Neutrophil (primary cell): ENCODE data around the gene CTBP2.
A peak's percentile ranks its signal among the peaks of the same experiment; 100 is the strongest.

Experiments
- H3K27ac ChIP-seq: fragments of 200-600 bp; sonication (generic); 2 replicates; pipeline ENCODE4 v1.5.1; 2016; ENCODE audit warnings: mild to moderate bottlenecking, moderate library complexity
- H3K27me3 ChIP-seq: fragments of 200-600 bp; sonication (generic); 2 replicates; pipeline ENCODE4 v1.6.0; 2016; ENCODE audit warnings: mild to moderate bottlenecking
- H3K36me3 ChIP-seq: fragments of 200-600 bp; sonication (generic); 2 replicates; pipeline ENCODE4 v1.5.1; 2017
- H3K4me1 ChIP-seq, 2 experiments: fragments of 200-600 bp in 1 of 2; sonication (generic) in 1 of 2; 1 replicate in 1 of 2; 2 replicates in 1 of 2; pipeline versions ENCODE4 v1.5.1 to v1.6.1; 2013 to 2016; ENCODE audit warnings: low read depth in 1 of 2, low read length in 1 of 2, mild to moderate bottlenecking in 1 of 2, moderate library complexity in 1 of 2; ENCODE audit not compliant: control insufficient read depth in 1 of 2, insufficient read depth in 1 of 2
- H3K4me3 ChIP-seq, 2 experiments: fragments of 200-600 bp in 1 of 2; sonication (generic) in 1 of 2; 1 replicate in 1 of 2; 2 replicates in 1 of 2; pipeline ENCODE4 v1.5.1; 2013 to 2016; ENCODE audit warnings: low read depth in 1 of 2, low read length in 1 of 2, mild to moderate bottlenecking in 1 of 2, moderate library complexity in 1 of 2
- H3K9me3 ChIP-seq: fragments of 200-600 bp; sonication (generic); 2 replicates; pipeline ENCODE4 v1.5.1; 2016
- TF ChIP-seq, protein P1 (sequence below): fragments of 200-600 bp; sonication (generic); IDR thresholded peaks from 2 replicates; pipeline ENCODE4 v1.5.1; 2016; ENCODE audit warnings: antibody characterized with exemption

CTBP2 gene

DNA sequence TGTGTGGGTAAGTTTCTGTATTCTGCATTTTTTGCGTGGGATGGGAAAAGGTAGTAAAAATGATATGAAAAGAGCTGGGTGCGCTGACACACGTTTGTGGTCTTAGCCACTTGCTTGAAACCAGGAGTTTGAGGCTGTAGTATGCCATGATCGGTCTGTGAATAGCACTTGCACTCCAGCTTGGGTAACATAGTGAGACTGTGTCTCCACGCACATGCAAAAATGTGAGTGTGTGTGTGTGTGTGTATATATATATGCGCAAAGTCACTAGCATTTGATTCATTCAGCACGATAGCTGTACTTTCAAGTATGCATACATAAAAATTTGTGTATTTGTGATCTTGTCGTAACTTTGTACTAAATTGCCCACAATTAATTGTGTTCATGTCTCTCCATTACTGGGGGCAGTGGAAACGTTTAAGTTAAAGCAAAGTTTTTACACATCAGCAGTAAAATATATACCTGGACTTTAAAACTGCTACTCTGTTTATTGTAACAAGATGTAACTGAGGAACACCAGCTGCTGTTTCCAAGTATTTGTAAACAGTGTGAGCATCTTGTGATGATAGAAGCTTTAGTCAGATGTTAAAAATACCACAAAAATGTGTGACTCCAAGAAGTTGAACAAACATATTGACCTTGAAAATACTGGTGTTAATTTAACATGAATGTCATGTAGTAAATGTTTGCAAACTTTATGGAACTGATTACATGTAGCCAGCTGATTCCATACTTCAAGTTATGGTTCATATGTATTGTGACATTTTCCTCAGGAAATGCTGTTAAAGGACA lies 216.9 kb downstream of the CTBP2 start:
- peak overlapping the region; percentile 39 for H3K27ac ChIP-seq
- H3K27me3 ChIP-seq, result no peaks in the 10 kb centered on the region
- peaks cover 18 to 27% of the 10 kb centered on the region in 2 experiments for H3K4me1 ChIP-seq
- TF ChIP-seq, protein P1, sequence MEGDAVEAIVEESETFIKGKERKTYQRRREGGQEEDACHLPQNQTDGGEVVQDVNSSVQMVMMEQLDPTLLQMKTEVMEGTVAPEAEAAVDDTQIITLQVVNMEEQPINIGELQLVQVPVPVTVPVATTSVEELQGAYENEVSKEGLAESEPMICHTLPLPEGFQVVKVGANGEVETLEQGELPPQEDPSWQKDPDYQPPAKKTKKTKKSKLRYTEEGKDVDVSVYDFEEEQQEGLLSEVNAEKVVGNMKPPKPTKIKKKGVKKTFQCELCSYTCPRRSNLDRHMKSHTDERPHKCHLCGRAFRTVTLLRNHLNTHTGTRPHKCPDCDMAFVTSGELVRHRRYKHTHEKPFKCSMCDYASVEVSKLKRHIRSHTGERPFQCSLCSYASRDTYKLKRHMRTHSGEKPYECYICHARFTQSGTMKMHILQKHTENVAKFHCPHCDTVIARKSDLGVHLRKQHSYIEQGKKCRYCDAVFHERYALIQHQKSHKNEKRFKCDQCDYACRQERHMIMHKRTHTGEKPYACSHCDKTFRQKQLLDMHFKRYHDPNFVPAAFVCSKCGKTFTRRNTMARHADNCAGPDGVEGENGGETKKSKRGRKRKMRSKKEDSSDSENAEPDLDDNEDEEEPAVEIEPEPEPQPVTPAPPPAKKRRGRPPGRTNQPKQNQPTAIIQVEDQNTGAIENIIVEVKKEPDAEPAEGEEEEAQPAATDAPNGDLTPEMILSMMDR, result no peak
- H3K36me3 ChIP-seq, result peaks cover 14% of the 10 kb centered on the region
- H3K9me3 ChIP-seq, result no peaks in the 10 kb centered on the region
- no peak overlapping the region for H3K4me3 ChIP-seq

GRCh38 chr10:124942317-124943169 lies 217.8 kb downstream of the CTBP2 start:
- peaks cover 18 to 27% of the 10 kb centered on the region in 2 experiments for H3K4me1 ChIP-seq
- peak overlapping the region; percentile 39 for H3K27ac ChIP-seq
- no peaks in the 10 kb centered on the region for H3K9me3 ChIP-seq
- TF ChIP-seq, protein P1, result no peak
- H3K36me3 ChIP-seq, result peaks cover 8% of the 10 kb centered on the region
- H3K4me3 ChIP-seq, result no peak overlapping the region
- H3K27me3 ChIP-seq, result no peaks in the 10 kb centered on the region

DNA sequence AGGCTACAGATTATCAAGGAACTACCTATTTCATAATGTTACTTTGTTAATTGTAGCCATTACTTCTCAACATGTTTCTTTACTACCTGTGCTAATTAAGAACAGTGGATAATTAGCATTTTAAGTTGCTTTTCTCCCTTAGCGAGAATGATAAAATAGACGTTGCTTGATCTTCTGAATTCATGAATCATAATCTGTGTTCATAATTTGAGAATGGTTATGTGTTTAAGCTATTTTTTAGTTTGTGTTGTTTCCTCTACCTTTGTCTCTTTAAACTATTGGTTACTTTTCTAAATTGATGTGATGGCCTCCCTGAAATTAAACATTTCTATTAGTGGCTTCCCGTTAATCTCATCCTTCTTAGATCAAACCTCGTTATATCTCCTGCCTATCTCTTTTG lies 218.5 kb downstream of the CTBP2 start, which contains the start of gene ZRANB1:
Gene ZRANB1, plus strand, starts transcription at position 301 of the 400 bp plus-strand sequence. CDS start 371 bp downstream, outside the sequence.
- TF ChIP-seq, protein P1, result no peak
- Histone ChIP-seq H3K4me3 (no peak within 1 kb of the TSS), H3K9me3 (no peaks in the 10 kb centered on the region), H3K36me3 (peaks cover 8% of the 10 kb centered on the region), H3K27me3 (no peaks in the 10 kb centered on the region), H3K27ac (peak within 1 kb of the TSS; percentile 39), H3K4me1 (peaks cover 20 to 27% of the 10 kb centered on the region in 2 experiments)

DNA sequence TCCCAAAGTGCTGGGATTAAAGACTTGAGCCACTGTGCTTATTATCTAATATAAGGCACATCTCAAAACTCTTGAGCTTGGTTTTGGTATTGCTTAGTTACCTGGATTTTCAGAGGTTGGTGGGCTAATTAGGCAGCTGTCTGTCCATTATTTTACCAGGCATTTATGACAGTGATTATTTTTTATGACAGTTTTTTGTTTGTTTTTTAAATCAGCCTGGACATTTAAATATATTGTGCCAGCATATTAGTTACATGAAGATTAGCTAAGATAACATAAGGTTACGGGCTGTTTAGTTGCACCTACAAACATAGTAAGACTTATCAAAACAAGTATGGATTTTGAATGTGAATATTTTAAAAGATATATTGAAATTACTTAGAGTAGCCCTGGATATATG lies 221.1 kb downstream of the CTBP2 start:
- Histone ChIP-seq H3K27me3 (no peaks in the 10 kb centered on the region), H3K4me3 (no peak overlapping the region), H3K27ac (no peak overlapping the region), H3K9me3 (no peaks in the 10 kb centered on the region), H3K4me1 (peaks cover 15 to 28% of the 10 kb centered on the region in 2 experiments), H3K36me3 (peaks cover 8% of the 10 kb centered on the region)
- TF ChIP-seq, protein P1, result no peak

DNA sequence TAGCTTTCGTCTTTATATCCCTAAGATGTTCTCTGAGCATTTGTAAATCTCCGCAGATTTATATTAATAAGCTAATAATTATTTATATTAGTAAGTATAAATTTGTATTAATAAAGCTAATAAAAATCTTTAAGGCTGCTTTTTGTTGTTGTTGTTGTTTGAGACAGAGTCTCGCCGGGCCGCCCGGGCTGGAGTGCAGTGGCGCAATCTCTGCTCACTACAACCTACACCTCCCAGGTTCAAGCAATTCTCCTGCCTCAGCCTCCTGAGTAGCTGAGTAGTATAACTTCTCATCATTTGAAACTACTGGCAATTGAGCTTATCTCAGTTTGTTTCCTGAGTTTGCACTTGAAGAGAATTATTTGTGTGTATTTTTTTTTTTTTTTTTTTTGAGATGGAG lies 223.6 kb downstream of the CTBP2 start:
- peaks cover 8 to 16% of the 10 kb centered on the region in 2 experiments for H3K4me1 ChIP-seq
- H3K4me3 ChIP-seq, result no peak overlapping the region
- H3K36me3 ChIP-seq, result no peaks in the 10 kb centered on the region
- H3K9me3 ChIP-seq, result no peaks in the 10 kb centered on the region
- TF ChIP-seq, protein P1, result no peak
- H3K27ac ChIP-seq, result no peak overlapping the region
- no peaks in the 10 kb centered on the region for H3K27me3 ChIP-seq
